Measurements from ENCODE around the gene PAX2. TPM values are rescaled to one million over a fixed set of nuclear protein-coding genes. Genes with fewer than 3 reads are reported as not detected.

The PAX2 gene
- total and polyA plus RNA-seq, 2 of the 8 experiments (the other 6 are each of a cell fraction or from before 2014, with no cell fraction given) = 0.02 TPM; not detected in 1

- no peak for TF ChIP-seq CHD7 (IDR thresholded peaks at IDR 0.05; ENCODE audit: insufficient replicate concordance, low read length)
- TF ChIP-seq SIX5 (IDR thresholded peaks at IDR 0.05; ENCODE audit: low read depth, low read length) = no peak
- TF ChIP-seq TEAD4 (IDR thresholded peaks at IDR 0.05; ENCODE audit: low read depth, low read length) = no peak
- no peak for TF ChIP-seq TAF7 (optimal IDR thresholded peaks at IDR 0.05; ENCODE audit: borderline replicate concordance, low read depth, low read length)
- no peak for TF ChIP-seq MAX (IDR thresholded peaks at IDR 0.05)
- no peak for TF ChIP-seq CEBPB (IDR thresholded peaks at IDR 0.05; ENCODE audit: low read depth, low read length)
- TF ChIP-seq RNF2 (IDR thresholded peaks at IDR 0.05; ENCODE audit: borderline replicate concordance, low read depth, low read length, missing control alignments, poor library complexity, severe bottlenecking) = no peak
- no peak for TF ChIP-seq POU5F1 (IDR thresholded peaks at IDR 0.05; ENCODE audit: low read depth, low read length)
- no peak for TF ChIP-seq POLR2AphosphoS5 (IDR thresholded peaks at IDR 0.05; ENCODE audit: low read depth, low read length)
Observed at GRCh38 chr10:100779329-100779728, 33.9 kb downstream of the PAX2 start (continued).

Measured in H1 (cell line).